Nephron progenitor cell (in vitro differentiated cells): ENCODE data around the gene BCL2L14.

ENCODE experiments used
- DNase-seq: peaks from one replicate; pipeline ENCODE4 v3.0.0; 2021
- H3K27ac Mint-ChIP-seq: 2 replicates; pipeline ENCODE4 v1.8.0; 2021; ENCODE audit warnings: mild to moderate bottlenecking, moderate library complexity, mixed read lengths
- H3K27me3 Mint-ChIP-seq: 2 replicates; pipeline ENCODE4 v1.8.0; 2021; ENCODE audit warnings: mild to moderate bottlenecking, low read depth, mixed read lengths; ENCODE audit not compliant: poor library complexity
- H3K36me3 Mint-ChIP-seq: 2 replicates; pipeline ENCODE4 v1.8.0; 2021; ENCODE audit warnings: low read depth, mixed read lengths
- H3K4me1 Mint-ChIP-seq: 2 replicates; pipeline ENCODE4 v1.8.0; 2021; ENCODE audit warnings: mixed read lengths
- H3K4me3 Mint-ChIP-seq: 2 replicates; pipeline ENCODE4 v1.8.0; 2021; ENCODE audit warnings: mild to moderate bottlenecking, moderate library complexity, mixed read lengths
- H3K9me3 Mint-ChIP-seq: 2 replicates; pipeline ENCODE4 v1.8.0; 2021; ENCODE audit warnings: mild to moderate bottlenecking, moderate library complexity, mixed read lengths
- CTCF ChIP-seq: fragments of 200-600 bp; sonication (generic); IDR thresholded peaks from 2 replicates; pipeline ENCODE4 v1.5.0; 2021; ENCODE audit warnings: antibody characterized with exemption

The BCL2L14 gene

GRCh38 chr12:12088761-12089160, 18.0 kb downstream of the BCL2L14 start:
- Mint-ChIP-seq H3K27me3 (no peaks in the 10 kb centered on the region), H3K27ac (no peak overlapping the region), H3K36me3 (no peaks in the 10 kb centered on the region), H3K4me1 (peaks cover 32% of the 10 kb centered on the region), H3K9me3 (no peaks in the 10 kb centered on the region), H3K4me3 (no peak overlapping the region)
- no peak for DNase-seq
- TF ChIP-seq CTCF, result no peak

- Mint-ChIP-seq H3K4me1 (peaks cover 32% of the 10 kb centered on the region), H3K27ac (no peak overlapping the region), H3K9me3 (no peaks in the 10 kb centered on the region)
Observed at GRCh38 chr12:12091071-12091470, 20.3 kb downstream of the BCL2L14 start.

GRCh38 chr12:12091977-12092663, 21.4 kb downstream of the BCL2L14 start:
- no peak for TF ChIP-seq CTCF
- H3K36me3 Mint-ChIP-seq, result peaks cover 19% of the 10 kb centered on the region
- DNase-seq, result no peak
- no peak overlapping the region for H3K27ac Mint-ChIP-seq
- peaks cover 22% of the 10 kb centered on the region for H3K4me1 Mint-ChIP-seq
- H3K4me3 Mint-ChIP-seq, result no peak overlapping the region
- no peaks in the 10 kb centered on the region for H3K27me3 Mint-ChIP-seq
- H3K9me3 Mint-ChIP-seq, result no peaks in the 10 kb centered on the region

More at GRCh38 chr12:12091071-12091470, 20.3 kb downstream of the BCL2L14 start:
- TF ChIP-seq CTCF, result no peak
- Mint-ChIP-seq H3K27me3 (no peaks in the 10 kb centered on the region), H3K4me3 (no peak overlapping the region), H3K36me3 (peaks cover 18% of the 10 kb centered on the region)
- DNase-seq, result no peak

- no peak for DNase-seq
- no peak overlapping the region for H3K4me3 Mint-ChIP-seq
- peaks cover 39% of the 10 kb centered on the region for H3K36me3 Mint-ChIP-seq
- H3K27ac Mint-ChIP-seq, result no peak overlapping the region
- peaks cover 18% of the 10 kb centered on the region for H3K4me1 Mint-ChIP-seq
- no peaks in the 10 kb centered on the region for H3K9me3 Mint-ChIP-seq
- no peak for TF ChIP-seq CTCF
- H3K27me3 Mint-ChIP-seq, result no peaks in the 10 kb centered on the region
Observed at GRCh38 chr12:12094481-12094880, 23.7 kb downstream of the BCL2L14 start.

GRCh38 chr12:12095021-12095420, 24.3 kb downstream of the BCL2L14 start:
- no peak overlapping the region for H3K27ac Mint-ChIP-seq
- peaks cover 39% of the 10 kb centered on the region for H3K36me3 Mint-ChIP-seq
- H3K4me1 Mint-ChIP-seq, result peaks cover 18% of the 10 kb centered on the region
- H3K27me3 Mint-ChIP-seq, result no peaks in the 10 kb centered on the region
- no peak overlapping the region for H3K4me3 Mint-ChIP-seq
- no peak for TF ChIP-seq CTCF
- no peak for DNase-seq
- no peaks in the 10 kb centered on the region for H3K9me3 Mint-ChIP-seq
